HL-60 (cell line): ENCODE results near the gene PARN.

Experiments
- POLR2AphosphoS5 ChIP-seq: IDR thresholded peaks from 2 replicates; pipeline ENCODE4 v1.6.1; 2012; ENCODE audit warnings: low read depth
- SPI1 ChIP-seq: IDR thresholded peaks from 2 replicates; pipeline ENCODE4 v1.6.1; 2012; ENCODE audit warnings: low read depth, mild to moderate bottlenecking, borderline replicate concordance
- TF ChIP-seq, protein P1 (sequence below): IDR thresholded peaks from one replicate; pipeline ENCODE4 v1.5.1; 2011; ENCODE audit warnings: low read length, control low read depth, inconsistent platforms; ENCODE audit not compliant: insufficient read depth
- TF ChIP-seq, protein P2 (sequence below): IDR thresholded peaks from 2 replicates; pipeline ENCODE4 v1.6.1; 2012; ENCODE audit warnings: low read depth; ENCODE audit not compliant: insufficient replicate concordance

DNA sequence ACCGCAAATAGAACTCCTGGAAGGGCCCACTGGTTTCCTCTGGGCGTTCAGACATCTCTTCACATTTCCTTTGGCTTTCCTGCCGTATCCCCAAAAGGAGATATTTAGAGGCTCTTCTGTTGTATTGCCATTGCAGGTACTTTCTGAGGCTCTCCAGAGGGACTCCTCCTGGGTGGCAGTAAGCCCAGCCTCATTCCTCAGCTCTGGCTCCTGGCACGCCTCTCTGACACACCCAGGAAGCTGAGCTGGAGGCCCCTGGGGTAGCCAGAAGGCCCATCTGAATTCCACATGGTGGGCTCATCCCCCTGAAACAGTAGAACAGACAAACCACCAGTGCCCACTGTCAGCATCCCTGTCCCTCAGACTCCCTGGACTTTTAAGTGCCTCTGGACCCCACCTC is 206.7 kb downstream of the PARN start:
- TF ChIP-seq, protein P1, sequence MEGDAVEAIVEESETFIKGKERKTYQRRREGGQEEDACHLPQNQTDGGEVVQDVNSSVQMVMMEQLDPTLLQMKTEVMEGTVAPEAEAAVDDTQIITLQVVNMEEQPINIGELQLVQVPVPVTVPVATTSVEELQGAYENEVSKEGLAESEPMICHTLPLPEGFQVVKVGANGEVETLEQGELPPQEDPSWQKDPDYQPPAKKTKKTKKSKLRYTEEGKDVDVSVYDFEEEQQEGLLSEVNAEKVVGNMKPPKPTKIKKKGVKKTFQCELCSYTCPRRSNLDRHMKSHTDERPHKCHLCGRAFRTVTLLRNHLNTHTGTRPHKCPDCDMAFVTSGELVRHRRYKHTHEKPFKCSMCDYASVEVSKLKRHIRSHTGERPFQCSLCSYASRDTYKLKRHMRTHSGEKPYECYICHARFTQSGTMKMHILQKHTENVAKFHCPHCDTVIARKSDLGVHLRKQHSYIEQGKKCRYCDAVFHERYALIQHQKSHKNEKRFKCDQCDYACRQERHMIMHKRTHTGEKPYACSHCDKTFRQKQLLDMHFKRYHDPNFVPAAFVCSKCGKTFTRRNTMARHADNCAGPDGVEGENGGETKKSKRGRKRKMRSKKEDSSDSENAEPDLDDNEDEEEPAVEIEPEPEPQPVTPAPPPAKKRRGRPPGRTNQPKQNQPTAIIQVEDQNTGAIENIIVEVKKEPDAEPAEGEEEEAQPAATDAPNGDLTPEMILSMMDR = no peak
- TF ChIP-seq POLR2AphosphoS5 = no peak
- TF ChIP-seq, protein P2, sequence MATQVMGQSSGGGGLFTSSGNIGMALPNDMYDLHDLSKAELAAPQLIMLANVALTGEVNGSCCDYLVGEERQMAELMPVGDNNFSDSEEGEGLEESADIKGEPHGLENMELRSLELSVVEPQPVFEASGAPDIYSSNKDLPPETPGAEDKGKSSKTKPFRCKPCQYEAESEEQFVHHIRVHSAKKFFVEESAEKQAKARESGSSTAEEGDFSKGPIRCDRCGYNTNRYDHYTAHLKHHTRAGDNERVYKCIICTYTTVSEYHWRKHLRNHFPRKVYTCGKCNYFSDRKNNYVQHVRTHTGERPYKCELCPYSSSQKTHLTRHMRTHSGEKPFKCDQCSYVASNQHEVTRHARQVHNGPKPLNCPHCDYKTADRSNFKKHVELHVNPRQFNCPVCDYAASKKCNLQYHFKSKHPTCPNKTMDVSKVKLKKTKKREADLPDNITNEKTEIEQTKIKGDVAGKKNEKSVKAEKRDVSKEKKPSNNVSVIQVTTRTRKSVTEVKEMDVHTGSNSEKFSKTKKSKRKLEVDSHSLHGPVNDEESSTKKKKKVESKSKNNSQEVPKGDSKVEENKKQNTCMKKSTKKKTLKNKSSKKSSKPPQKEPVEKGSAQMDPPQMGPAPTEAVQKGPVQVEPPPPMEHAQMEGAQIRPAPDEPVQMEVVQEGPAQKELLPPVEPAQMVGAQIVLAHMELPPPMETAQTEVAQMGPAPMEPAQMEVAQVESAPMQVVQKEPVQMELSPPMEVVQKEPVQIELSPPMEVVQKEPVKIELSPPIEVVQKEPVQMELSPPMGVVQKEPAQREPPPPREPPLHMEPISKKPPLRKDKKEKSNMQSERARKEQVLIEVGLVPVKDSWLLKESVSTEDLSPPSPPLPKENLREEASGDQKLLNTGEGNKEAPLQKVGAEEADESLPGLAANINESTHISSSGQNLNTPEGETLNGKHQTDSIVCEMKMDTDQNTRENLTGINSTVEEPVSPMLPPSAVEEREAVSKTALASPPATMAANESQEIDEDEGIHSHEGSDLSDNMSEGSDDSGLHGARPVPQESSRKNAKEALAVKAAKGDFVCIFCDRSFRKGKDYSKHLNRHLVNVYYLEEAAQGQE = no peak
- no peak for TF ChIP-seq SPI1
